ENCODE measurements around the gene ANKRD26. TPM values are rescaled to one million over a fixed set of nuclear protein-coding genes. Genes with fewer than 3 reads are reported as not detected.

Gene ANKRD26
- total and polyA plus RNA-seq, 12 donors: 1.7 to 21.1 (median 6.1) TPM

GRCh38 chr10:27020243-27020642, 80.1 kb downstream of the ANKRD26 start:
- H3K4me3 ChIP-seq: no peak overlapping the region
- TF ChIP-seq POLR2A (IDR thresholded peaks at IDR 0.05) (no peak), CTCF (IDR thresholded peaks at IDR 0.05) (no peak)
- H3K9me3 ChIP-seq (replicated peaks in 1 of 3): no peaks in the 10 kb centered on the region
- no peak for DNase-seq
- intact Hi-C loops (cut with DNase I): no loop called here
- H3K36me3 ChIP-seq (replicated peaks in 1 of 2): peaks cover 0 to 9% of the 10 kb centered on the region in 2 donors
- H3K27ac ChIP-seq: no peak overlapping the region
- H3K4me1 ChIP-seq (replicated peaks in 1 of 2): no peaks in the 10 kb centered on the region
- H3K27me3 ChIP-seq: no peaks in the 10 kb centered on the region
- WGBS, 4 donors: 90 to 94% (median 94%) methylated on average over 5 of the region's 5 CpGs

GRCh38 chr10:27019827-27020226, 80.5 kb downstream of the ANKRD26 start:
- DNase-seq: no peak
- intact Hi-C loops (cut with DNase I): no loop called here
- Histone ChIP-seq H3K27me3 (no peaks in the 10 kb centered on the region), H3K4me1 (replicated peaks in 1 of 2) (no peaks in the 10 kb centered on the region), H3K36me3 (replicated peaks in 1 of 2) (peaks cover 0 to 9% of the 10 kb centered on the region in 2 donors), H3K27ac (no peak overlapping the region), H3K4me3 (no peak overlapping the region), H3K9me3 (replicated peaks in 1 of 3) (no peaks in the 10 kb centered on the region)
- no peak for TF ChIP-seq POLR2A (IDR thresholded peaks at IDR 0.05)
- no peak for TF ChIP-seq CTCF (IDR thresholded peaks at IDR 0.05)
- 82 to 90% (median 84%) methylated on average over 4 of the region's 4 CpGs for WGBS, 4 donors

- Histone ChIP-seq H3K36me3 (replicated peaks in 1 of 2) (no peaks in the 10 kb centered on the region), H3K4me1 (replicated peaks in 1 of 2) (no peaks in the 10 kb centered on the region), H3K4me3 (no peak overlapping the region), H3K27ac (no peak overlapping the region), H3K27me3 (no peaks in the 10 kb centered on the region), H3K9me3 (replicated peaks in 1 of 3) (no peaks in the 10 kb centered on the region)
- intact Hi-C loops (cut with DNase I): no loop called here
- DNase-seq: no peak
- WGBS, 4 donors: 95 to 98% (median 97%) methylated on average over 9 of the region's 9 CpGs
- TF ChIP-seq CTCF (IDR thresholded peaks at IDR 0.05): no peak
- no peak for TF ChIP-seq POLR2A (IDR thresholded peaks at IDR 0.05)
Measured at GRCh38 chr10:26997610-26998009, 102.7 kb downstream of the ANKRD26 start.

- H3K36me3 ChIP-seq (replicated peaks in 1 of 2): no peaks in the 10 kb centered on the region
- WGBS, 4 donors: 97 to 100% (median 98%) methylated on average over 3 of the region's 3 CpGs
- H3K27ac ChIP-seq: no peak overlapping the region
- intact Hi-C loops (cut with DNase I): no loop called here
- no peak overlapping the region for H3K4me3 ChIP-seq
- TF ChIP-seq CTCF (IDR thresholded peaks at IDR 0.05) (no peak), POLR2A (IDR thresholded peaks at IDR 0.05) (no peak)
- H3K27me3 ChIP-seq: no peaks in the 10 kb centered on the region
- no peak for DNase-seq
- no peaks in the 10 kb centered on the region for H3K4me1 ChIP-seq (replicated peaks in 1 of 2)
- no peaks in the 10 kb centered on the region for H3K9me3 ChIP-seq (replicated peaks in 1 of 3)
Measured at GRCh38 chr10:26994743-26995142, 105.6 kb downstream of the ANKRD26 start.

Measured in adrenal gland (tissue), 12 donors.